ENCODE measurements around the gene WNT9B.

The WNT9B gene

DNA sequence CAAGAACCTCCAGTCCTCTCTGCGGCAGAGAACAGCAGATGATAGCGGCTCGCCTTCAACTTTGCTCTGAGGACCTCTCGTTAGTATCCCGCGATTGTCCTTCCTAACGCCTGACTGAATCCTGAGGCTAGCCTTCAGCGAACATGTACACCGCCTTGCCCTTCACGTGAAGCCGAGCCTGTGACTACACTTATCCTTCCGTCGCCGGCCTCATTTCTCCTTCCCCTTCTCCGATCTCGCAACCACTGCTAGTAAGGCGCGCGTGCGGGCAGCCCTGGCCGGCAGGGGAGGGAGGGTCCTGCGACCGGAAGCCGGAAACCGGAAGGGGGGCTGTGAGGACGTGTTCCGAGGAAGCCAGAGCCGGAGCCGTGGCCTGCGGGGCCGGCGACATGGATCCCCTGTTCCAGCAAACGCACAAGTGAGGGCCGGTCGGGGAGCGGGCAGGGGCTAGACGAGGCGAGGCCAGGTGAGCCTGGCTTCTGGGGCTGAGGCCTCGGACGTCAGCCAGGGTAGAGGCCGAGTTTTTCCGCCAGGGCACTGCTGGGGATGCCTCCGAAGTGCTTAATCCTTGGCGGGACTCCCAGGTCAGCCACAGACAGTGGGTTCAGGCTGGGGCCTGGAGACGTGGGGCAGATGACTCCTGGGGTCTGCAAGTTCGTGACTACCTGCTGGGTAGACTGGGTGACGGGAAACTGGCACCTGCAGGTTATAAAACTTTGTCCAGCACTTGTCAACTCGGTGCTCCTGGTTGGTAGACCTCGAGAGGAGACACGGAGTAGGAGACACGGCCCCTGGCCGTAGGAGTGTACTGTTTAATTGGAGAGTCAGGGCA, 71.6 kb downstream of the WNT9B start, which contains the start of gene GOSR2:
GOSR2 (plus strand) TSS at position 357 of the 832 bp plus-strand sequence; CDS start at position 390, 33 bp downstream.
- H3K9me3 ChIP-seq (ENCODE audit: control insufficient read depth in 1 of 2, low read length in 2 of 2): no peaks in the 10 kb centered on the region
- peaks cover 8 to 32% of the 10 kb centered on the region in 2 donors for H3K4me1 ChIP-seq (ENCODE audit: control insufficient read depth in 1 of 2, insufficient read depth in 2 of 2, low read length in 2 of 2)
- no peaks in the 10 kb centered on the region for H3K27me3 ChIP-seq (ENCODE audit: low read depth, low read length)
- peak within 1 kb of the TSS; percentile 97 to 98 for H3K4me3 ChIP-seq (ENCODE audit: low read depth in 1 of 2, low read length in 2 of 2)
- H3K36me3 ChIP-seq (ENCODE audit: control insufficient read depth in 1 of 2, insufficient read depth in 2 of 2, low read length in 2 of 2): peaks cover 0 to 8% of the 10 kb centered on the region in 2 donors
- peak within 1 kb of the TSS; percentile 95 for H3K27ac ChIP-seq (ENCODE audit: low read length)

DNA sequence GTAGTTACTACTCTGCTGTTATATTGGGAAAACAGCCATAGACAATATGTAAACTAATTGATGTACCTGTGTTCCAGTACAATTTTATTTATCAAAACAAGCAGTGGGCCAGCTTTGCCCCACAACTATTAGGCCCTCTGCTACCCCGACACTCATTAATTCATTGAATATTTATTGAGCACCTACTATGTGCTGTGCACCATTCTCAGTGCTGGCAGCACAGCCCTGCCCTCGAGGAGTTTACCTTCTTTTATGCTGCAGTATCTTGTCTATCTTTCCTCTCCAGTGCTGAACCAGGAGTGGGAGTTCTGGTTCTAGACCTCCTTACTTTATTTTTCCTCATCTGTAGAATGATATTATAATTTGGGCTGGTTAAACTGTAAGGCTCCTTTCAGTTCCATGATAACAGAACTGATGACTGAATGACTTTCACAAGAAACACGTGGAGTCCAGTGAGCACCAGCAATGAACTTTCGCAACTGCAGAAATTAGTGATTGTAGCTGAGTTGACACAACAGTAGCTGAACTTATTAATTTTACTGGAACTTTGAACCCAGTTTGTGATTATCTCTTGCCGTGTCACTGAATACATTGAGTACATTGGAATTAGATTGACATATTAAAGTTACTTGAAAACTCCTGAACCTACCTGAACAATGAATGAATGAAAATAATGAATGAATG, 73.9 kb downstream of the WNT9B start:
- Histone ChIP-seq H3K27ac (ENCODE audit: low read length) (no peak overlapping the region), H3K4me3 (ENCODE audit: low read depth in 1 of 2, low read length in 2 of 2) (no peak overlapping the region), H3K36me3 (ENCODE audit: control insufficient read depth in 1 of 2, insufficient read depth in 2 of 2, low read length in 2 of 2) (peaks cover 9 to 18% of the 10 kb centered on the region in 2 donors), H3K9me3 (ENCODE audit: control insufficient read depth in 1 of 2, low read length in 2 of 2) (no peaks in the 10 kb centered on the region), H3K27me3 (ENCODE audit: low read depth, low read length) (no peaks in the 10 kb centered on the region), H3K4me1 (ENCODE audit: control insufficient read depth in 1 of 2, insufficient read depth in 2 of 2, low read length in 2 of 2) (peaks cover 8 to 32% of the 10 kb centered on the region in 2 donors)

DNA sequence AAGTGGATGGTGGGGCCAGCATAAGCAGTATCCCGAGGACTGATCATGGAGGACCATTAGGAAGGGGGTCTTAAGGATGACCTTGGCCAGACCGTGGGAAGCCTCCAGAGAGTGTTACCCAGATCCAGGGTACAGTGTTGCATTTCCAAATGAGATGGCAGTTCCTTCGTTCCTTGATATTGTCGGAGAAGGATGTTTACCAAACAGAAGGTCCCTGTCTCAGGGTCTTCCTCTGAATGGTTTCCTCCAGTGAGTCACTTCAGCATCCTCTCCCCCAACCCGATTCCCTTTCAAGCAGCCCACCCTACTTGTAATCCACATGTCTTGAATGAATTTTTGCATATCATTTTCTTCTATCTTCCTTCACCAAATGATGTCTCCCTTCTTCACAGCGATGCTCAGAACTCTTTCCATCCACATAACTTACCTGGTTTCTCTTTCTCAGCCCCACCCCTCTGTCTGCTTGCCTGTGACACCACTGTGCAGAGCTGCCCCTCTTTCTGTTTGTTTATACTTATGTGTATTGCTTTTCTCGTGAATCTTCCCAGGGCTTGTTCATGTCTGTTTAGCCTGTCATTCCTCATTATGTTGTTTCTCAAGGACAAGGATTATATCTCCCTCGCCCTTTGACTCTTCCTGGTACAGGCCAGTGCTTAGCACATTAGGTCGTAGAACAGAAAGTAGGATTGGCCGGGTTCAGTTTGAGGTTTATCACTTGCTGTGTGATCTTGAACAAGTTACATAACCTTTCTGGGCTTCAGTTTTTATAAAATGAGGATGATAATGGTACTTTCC, 77.3 kb downstream of the WNT9B start:
- Histone ChIP-seq H3K27me3 (ENCODE audit: low read depth, low read length) (no peaks in the 10 kb centered on the region), H3K36me3 (ENCODE audit: control insufficient read depth in 1 of 2, insufficient read depth in 2 of 2, low read length in 2 of 2) (peaks cover 42 to 44% of the 10 kb centered on the region in 2 donors), H3K4me3 (ENCODE audit: low read depth in 1 of 2, low read length in 2 of 2) (no peak overlapping the region), H3K9me3 (ENCODE audit: control insufficient read depth in 1 of 2, low read length in 2 of 2) (no peaks in the 10 kb centered on the region), H3K4me1 (ENCODE audit: control insufficient read depth in 1 of 2, insufficient read depth in 2 of 2, low read length in 2 of 2) (peaks cover 8 to 30% of the 10 kb centered on the region in 2 donors), H3K27ac (ENCODE audit: low read length) (peak overlapping the region; percentile 22)

DNA sequence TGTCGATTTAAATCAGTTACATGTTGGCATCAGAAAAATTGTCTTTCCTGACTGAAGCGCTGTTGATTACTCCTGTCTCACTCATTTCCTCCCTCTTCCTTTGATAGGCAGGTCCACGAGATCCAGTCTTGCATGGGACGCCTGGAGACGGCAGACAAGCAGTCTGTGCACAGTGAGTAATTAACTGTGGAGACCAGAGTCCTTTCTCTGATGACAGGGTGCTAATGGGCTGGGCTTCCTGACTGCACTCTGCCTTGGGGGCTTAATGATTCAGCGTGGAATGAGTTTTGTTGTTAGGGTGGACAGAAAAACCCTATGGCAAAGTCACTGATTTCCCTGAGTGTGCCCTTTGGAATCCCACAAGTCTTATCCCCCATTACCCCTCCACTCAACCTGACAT, 78.0 kb downstream of the WNT9B start:
- Histone ChIP-seq H3K9me3 (ENCODE audit: control insufficient read depth in 1 of 2, low read length in 2 of 2) (no peaks in the 10 kb centered on the region), H3K4me3 (ENCODE audit: low read depth in 1 of 2, low read length in 2 of 2) (no peak overlapping the region), H3K4me1 (ENCODE audit: control insufficient read depth in 1 of 2, insufficient read depth in 2 of 2, low read length in 2 of 2) (peaks cover 8 to 23% of the 10 kb centered on the region in 2 donors), H3K36me3 (ENCODE audit: control insufficient read depth in 1 of 2, insufficient read depth in 2 of 2, low read length in 2 of 2) (peaks cover 49 to 51% of the 10 kb centered on the region in 2 donors), H3K27me3 (ENCODE audit: low read depth, low read length) (no peaks in the 10 kb centered on the region), H3K27ac (ENCODE audit: low read length) (peak overlapping the region; percentile 22)

DNA sequence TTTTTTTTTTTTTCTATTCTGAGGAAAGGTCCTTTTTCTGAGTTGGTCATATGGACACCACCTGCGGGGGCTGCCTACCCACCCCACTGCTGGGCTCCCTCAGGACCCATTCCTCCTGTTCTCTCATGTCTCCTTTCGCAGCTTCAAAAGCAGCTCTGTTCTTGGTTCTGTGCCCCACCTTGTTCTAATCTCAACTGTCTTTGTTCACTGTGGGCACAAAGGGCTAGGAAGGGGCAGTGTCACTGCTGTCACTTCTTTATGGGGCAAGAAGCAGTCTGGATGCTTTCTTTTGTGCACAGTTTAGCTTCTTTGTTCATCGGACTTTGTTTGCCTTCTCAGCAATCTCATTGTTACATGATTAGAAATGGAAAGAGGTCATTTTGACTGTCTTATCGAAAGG, 78.7 kb downstream of the WNT9B start:
- Histone ChIP-seq H3K27me3 (ENCODE audit: low read depth, low read length) (no peaks in the 10 kb centered on the region), H3K4me3 (ENCODE audit: low read depth in 1 of 2, low read length in 2 of 2) (no peak overlapping the region), H3K36me3 (ENCODE audit: control insufficient read depth in 1 of 2, insufficient read depth in 2 of 2, low read length in 2 of 2) (peaks cover 55 to 58% of the 10 kb centered on the region in 2 donors), H3K9me3 (ENCODE audit: control insufficient read depth in 1 of 2, low read length in 2 of 2) (no peaks in the 10 kb centered on the region), H3K4me1 (ENCODE audit: control insufficient read depth in 1 of 2, insufficient read depth in 2 of 2, low read length in 2 of 2) (peaks cover 8 to 16% of the 10 kb centered on the region in 2 donors), H3K27ac (ENCODE audit: low read length) (no peak overlapping the region)

DNA sequence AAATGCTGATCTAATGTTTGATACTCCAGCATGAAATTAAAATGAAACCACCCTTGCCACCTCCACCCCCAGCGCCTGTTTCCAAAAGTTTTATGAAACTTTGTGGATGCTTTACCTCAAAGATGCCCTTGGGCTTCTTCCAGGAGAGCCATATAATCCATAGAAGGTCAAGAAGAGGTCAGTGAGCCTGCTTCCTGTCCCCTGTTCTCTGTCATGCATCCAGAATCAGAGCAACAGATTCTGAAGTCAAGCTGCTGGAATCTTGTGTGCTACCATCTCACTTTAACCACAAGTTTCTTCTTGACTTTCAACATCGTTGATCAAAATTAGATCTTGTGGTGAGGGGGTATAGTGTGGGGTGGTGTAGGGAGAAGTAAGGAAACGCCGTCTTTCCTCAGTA, 80.2 kb downstream of the WNT9B start:
- no peak overlapping the region for H3K4me3 ChIP-seq (ENCODE audit: low read depth in 1 of 2, low read length in 2 of 2)
- no peaks in the 10 kb centered on the region for H3K27me3 ChIP-seq (ENCODE audit: low read depth, low read length)
- H3K4me1 ChIP-seq (ENCODE audit: control insufficient read depth in 1 of 2, insufficient read depth in 2 of 2, low read length in 2 of 2): peaks cover 3 to 4% of the 10 kb centered on the region in 2 donors
- peaks cover 71 to 73% of the 10 kb centered on the region in 2 donors for H3K36me3 ChIP-seq (ENCODE audit: control insufficient read depth in 1 of 2, insufficient read depth in 2 of 2, low read length in 2 of 2)
- no peak overlapping the region for H3K27ac ChIP-seq (ENCODE audit: low read length)
- H3K9me3 ChIP-seq (ENCODE audit: control insufficient read depth in 1 of 2, low read length in 2 of 2): no peaks in the 10 kb centered on the region

DNA sequence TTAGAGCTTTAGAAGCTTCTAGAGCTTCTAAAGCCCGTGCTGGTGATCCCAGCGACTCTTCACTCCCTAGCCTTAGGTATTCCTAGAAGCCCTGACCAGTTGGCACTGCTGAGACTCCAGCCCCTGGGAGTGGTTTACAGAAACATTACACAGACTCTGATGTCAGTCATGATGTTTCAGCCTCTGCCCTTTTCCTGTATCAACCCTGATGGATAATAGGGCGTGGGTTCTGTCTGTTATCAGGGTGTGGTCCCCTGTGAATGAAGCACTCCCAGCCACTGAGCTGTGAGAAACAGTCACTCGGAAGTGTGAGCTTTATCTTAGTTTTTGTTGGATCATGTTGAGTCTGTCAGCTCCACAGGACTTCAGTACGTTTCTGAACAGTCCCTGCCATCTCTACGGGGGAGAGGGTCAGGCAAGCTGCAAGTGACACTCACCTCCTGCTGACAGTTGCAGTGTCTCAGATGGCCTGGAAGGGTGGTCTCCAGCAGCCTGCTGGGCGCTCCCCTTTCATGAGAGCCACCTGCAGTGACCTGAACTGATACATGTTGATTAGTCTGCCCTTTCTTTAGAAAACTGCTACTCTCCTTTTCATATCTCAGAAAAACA, 84.4 kb downstream of the WNT9B start:
- Histone ChIP-seq H3K4me3 (ENCODE audit: low read depth in 1 of 2, low read length in 2 of 2) (no peak overlapping the region), H3K27me3 (ENCODE audit: low read depth, low read length) (no peaks in the 10 kb centered on the region), H3K4me1 (ENCODE audit: control insufficient read depth in 1 of 2, insufficient read depth in 2 of 2, low read length in 2 of 2) (no peaks in the 10 kb centered on the region), H3K36me3 (ENCODE audit: control insufficient read depth in 1 of 2, insufficient read depth in 2 of 2, low read length in 2 of 2) (peaks cover 85 to 95% of the 10 kb centered on the region in 2 donors), H3K9me3 (ENCODE audit: control insufficient read depth in 1 of 2, low read length in 2 of 2) (no peaks in the 10 kb centered on the region), H3K27ac (ENCODE audit: low read length) (peak overlapping the region; percentile 4)

Measured in muscle layer of duodenum (tissue), 2 donors.